Activated CD4-positive, alpha-beta T cell treated with anti-CD3 and anti-CD28 coated beads, Interleukin-2, amount 10 ng/mL, durations not matched to agents 24 days and 14 days (primary cell): ENCODE data around the gene HS3ST4. TPM values are rescaled to one million over a fixed set of nuclear protein-coding genes. Genes with fewer than 3 reads are reported as not detected.
A peak's percentile ranks its signal among the peaks of the same experiment; 100 is the strongest.

ENCODE experiments used
- DNase-seq: peaks from one replicate; pipeline ENCODE4 v3.0.0; 2022
- H3K27ac Mint-ChIP-seq: one replicate; pipeline ENCODE4 v1.8.0; 2022; ENCODE audit warnings: mild to moderate bottlenecking, mixed read lengths
- H3K27me3 Mint-ChIP-seq: one replicate; pipeline ENCODE4 v1.8.0; 2022; ENCODE audit warnings: mixed read lengths
- H3K36me3 Mint-ChIP-seq: one replicate; pipeline ENCODE4 v1.8.0; 2022; ENCODE audit warnings: low read depth, mild to moderate bottlenecking, mixed read lengths
- H3K4me1 Mint-ChIP-seq: one replicate; pipeline ENCODE4 v1.8.0; 2021; ENCODE audit warnings: mixed read lengths
- H3K4me3 Mint-ChIP-seq: one replicate; pipeline ENCODE4 v1.8.0; 2022; ENCODE audit warnings: mild to moderate bottlenecking, moderate library complexity, mixed read lengths
- H3K9me3 Mint-ChIP-seq: one replicate; pipeline ENCODE4 v1.8.0; 2021; ENCODE audit warnings: mixed read lengths
- intact Hi-C: fragments of 100-400 bp; cut with micrococcal nuclease; formaldehyde crosslinking; loops from one replicate; pipeline ENCODE4 v1.15.1; 2023
- total RNA-seq: library from RNA; stranded (reverse); gene quantifications from 2 replicates; pipeline ENCODE4 v1.2.3, GENCODE V29; 2022

Gene HS3ST4
- total RNA-seq, 1 donor from 2014 or later, result not detected

GRCh38 chr16:25817295-25817694, 125.5 kb downstream of the HS3ST4 start:
- H3K27me3 Mint-ChIP-seq, result no peaks in the 10 kb centered on the region
- H3K4me1 Mint-ChIP-seq, result no peaks in the 10 kb centered on the region
- H3K9me3 Mint-ChIP-seq, result no peaks in the 10 kb centered on the region
- H3K36me3 Mint-ChIP-seq, result no peaks in the 10 kb centered on the region
- intact Hi-C loops, result no loop called here
- DNase-seq, result no peak
- no peak overlapping the region for H3K4me3 Mint-ChIP-seq
- H3K27ac Mint-ChIP-seq, result no peak overlapping the region

GRCh38 chr16:25817876-25818275, 126.1 kb downstream of the HS3ST4 start:
- no peak overlapping the region for H3K27ac Mint-ChIP-seq
- no peaks in the 10 kb centered on the region for H3K9me3 Mint-ChIP-seq
- no peak for DNase-seq
- no peaks in the 10 kb centered on the region for H3K27me3 Mint-ChIP-seq
- no peaks in the 10 kb centered on the region for H3K36me3 Mint-ChIP-seq
- H3K4me3 Mint-ChIP-seq, result no peak overlapping the region
- intact Hi-C loops, result no loop called here
- H3K4me1 Mint-ChIP-seq, result no peaks in the 10 kb centered on the region

GRCh38 chr16:25823891-25824290, 132.1 kb downstream of the HS3ST4 start:
- Mint-ChIP-seq H3K9me3 (no peaks in the 10 kb centered on the region), H3K4me3 (no peak overlapping the region), H3K27me3 (no peaks in the 10 kb centered on the region), H3K27ac (no peak overlapping the region), H3K36me3 (no peaks in the 10 kb centered on the region), H3K4me1 (no peaks in the 10 kb centered on the region)
- DNase-seq, result no peak
- intact Hi-C loops, result no loop called here

GRCh38 chr16:25827709-25828108, 135.9 kb downstream of the HS3ST4 start:
- no peaks in the 10 kb centered on the region for H3K9me3 Mint-ChIP-seq
- no peak overlapping the region for H3K27ac Mint-ChIP-seq
- H3K27me3 Mint-ChIP-seq, result peaks cover 2% of the 10 kb centered on the region
- intact Hi-C loops, result no loop called here
- H3K4me3 Mint-ChIP-seq, result no peak overlapping the region
- H3K4me1 Mint-ChIP-seq, result no peaks in the 10 kb centered on the region
- H3K36me3 Mint-ChIP-seq, result no peaks in the 10 kb centered on the region
- DNase-seq, result no peak

GRCh38 chr16:25828510-25828909, 136.8 kb downstream of the HS3ST4 start:
- H3K4me3 Mint-ChIP-seq, result no peak overlapping the region
- H3K36me3 Mint-ChIP-seq, result no peaks in the 10 kb centered on the region
- intact Hi-C loops, result no loop called here
- no peaks in the 10 kb centered on the region for H3K4me1 Mint-ChIP-seq
- DNase-seq, result no peak
- H3K27me3 Mint-ChIP-seq, result peaks cover 2% of the 10 kb centered on the region
- no peak overlapping the region for H3K27ac Mint-ChIP-seq
- H3K9me3 Mint-ChIP-seq, result no peaks in the 10 kb centered on the region

- DNase-seq, result no peak
- intact Hi-C loops, result loop anchor here (10.0 kb wide), 1 partner anchor 963 kb away; no protein-coding TSS in a partner anchor
- H3K9me3 Mint-ChIP-seq, result no peaks in the 10 kb centered on the region
- no peaks in the 10 kb centered on the region for H3K4me1 Mint-ChIP-seq
- H3K4me3 Mint-ChIP-seq, result no peak overlapping the region
- no peak overlapping the region for H3K27ac Mint-ChIP-seq
- H3K27me3 Mint-ChIP-seq, result peaks cover 13% of the 10 kb centered on the region
- H3K36me3 Mint-ChIP-seq, result no peaks in the 10 kb centered on the region
These were observed 140.5 kb downstream of the HS3ST4 start for GRCh38 chr16:25832291-25832690.

- intact Hi-C loops, result loop anchor here (10.0 kb wide), 1 partner anchor 961 kb away; no protein-coding TSS in a partner anchor
- DNase-seq, result no peak
- Mint-ChIP-seq H3K36me3 (no peaks in the 10 kb centered on the region), H3K27ac (no peak overlapping the region), H3K4me3 (no peak overlapping the region), H3K9me3 (no peaks in the 10 kb centered on the region), H3K27me3 (peaks cover 13% of the 10 kb centered on the region), H3K4me1 (peaks cover 2% of the 10 kb centered on the region)
These were observed 142.3 kb downstream of the HS3ST4 start for GRCh38 chr16:25834101-25834500.

GRCh38 chr16:25835126-25835525, 143.4 kb downstream of the HS3ST4 start:
- intact Hi-C loops, result loop anchor here (5.0 to 10.0 kb wide), 2 partner anchors 732 to 960 kb away; no protein-coding TSS in a partner anchor
- Mint-ChIP-seq H3K27ac (no peak overlapping the region), H3K9me3 (no peaks in the 10 kb centered on the region), H3K36me3 (no peaks in the 10 kb centered on the region), H3K4me3 (no peak overlapping the region), H3K4me1 (peaks cover 2% of the 10 kb centered on the region), H3K27me3 (peaks cover 13% of the 10 kb centered on the region)
- no peak for DNase-seq

GRCh38 chr16:25838724-25839186, 147.0 kb downstream of the HS3ST4 start:
- Mint-ChIP-seq H3K4me3 (no peak overlapping the region), H3K4me1 (peaks cover 2% of the 10 kb centered on the region), H3K27ac (no peak overlapping the region), H3K27me3 (peaks cover 11% of the 10 kb centered on the region), H3K9me3 (no peaks in the 10 kb centered on the region), H3K36me3 (no peaks in the 10 kb centered on the region)
- peak; percentile 78 for DNase-seq
- intact Hi-C loops, result loop anchor here (2.0 to 10.0 kb wide), 3 partner anchors 729 to 1270 kb away; no protein-coding TSS in a partner anchor

GRCh38 chr16:25841761-25842160, 150.0 kb downstream of the HS3ST4 start:
- H3K4me3 Mint-ChIP-seq, result no peak overlapping the region
- H3K9me3 Mint-ChIP-seq, result no peaks in the 10 kb centered on the region
- peaks cover 8% of the 10 kb centered on the region for H3K27me3 Mint-ChIP-seq
- intact Hi-C loops, result no loop called here
- no peak for DNase-seq
- no peak overlapping the region for H3K27ac Mint-ChIP-seq
- peaks cover 2% of the 10 kb centered on the region for H3K4me1 Mint-ChIP-seq
- H3K36me3 Mint-ChIP-seq, result no peaks in the 10 kb centered on the region

- DNase-seq, result no peak
- H3K9me3 Mint-ChIP-seq, result no peaks in the 10 kb centered on the region
- intact Hi-C loops, result no loop called here
These were observed 154.1 kb downstream of the HS3ST4 start for GRCh38 chr16:25845901-25846300.

GRCh38 chr16:25854141-25854540, 162.4 kb downstream of the HS3ST4 start:
- DNase-seq, result no peak
- Mint-ChIP-seq H3K27ac (no peak overlapping the region), H3K9me3 (no peaks in the 10 kb centered on the region), H3K4me1 (no peaks in the 10 kb centered on the region), H3K4me3 (no peak overlapping the region), H3K27me3 (peaks cover 21% of the 10 kb centered on the region), H3K36me3 (no peaks in the 10 kb centered on the region)
- intact Hi-C loops, result no loop called here

More at GRCh38 chr16:25845901-25846300, 154.1 kb downstream of the HS3ST4 start:
- H3K4me1 Mint-ChIP-seq, result no peaks in the 10 kb centered on the region
- no peak overlapping the region for H3K4me3 Mint-ChIP-seq
- peaks cover 10% of the 10 kb centered on the region for H3K27me3 Mint-ChIP-seq
- H3K36me3 Mint-ChIP-seq, result no peaks in the 10 kb centered on the region
- no peak overlapping the region for H3K27ac Mint-ChIP-seq

- DNase-seq, result no peak
- Mint-ChIP-seq H3K27ac (no peak overlapping the region), H3K9me3 (no peaks in the 10 kb centered on the region), H3K4me3 (no peak overlapping the region), H3K27me3 (peaks cover 21% of the 10 kb centered on the region), H3K4me1 (no peaks in the 10 kb centered on the region), H3K36me3 (no peaks in the 10 kb centered on the region)
- intact Hi-C loops, result no loop called here
These were observed 163.3 kb downstream of the HS3ST4 start for GRCh38 chr16:25855063-25855462.

GRCh38 chr16:25855818-25856217, 164.1 kb downstream of the HS3ST4 start:
- H3K36me3 Mint-ChIP-seq, result no peaks in the 10 kb centered on the region
- intact Hi-C loops, result no loop called here
- H3K4me3 Mint-ChIP-seq, result no peak overlapping the region
- no peak overlapping the region for H3K27ac Mint-ChIP-seq
- no peaks in the 10 kb centered on the region for H3K9me3 Mint-ChIP-seq
- no peak for DNase-seq
- H3K4me1 Mint-ChIP-seq, result no peaks in the 10 kb centered on the region
- peaks cover 21% of the 10 kb centered on the region for H3K27me3 Mint-ChIP-seq

GRCh38 chr16:25859645-25860044, 167.9 kb downstream of the HS3ST4 start:
- no peaks in the 10 kb centered on the region for H3K36me3 Mint-ChIP-seq
- H3K27me3 Mint-ChIP-seq, result peaks cover 9% of the 10 kb centered on the region
- H3K9me3 Mint-ChIP-seq, result no peaks in the 10 kb centered on the region
- intact Hi-C loops, result no loop called here
- H3K27ac Mint-ChIP-seq, result no peak overlapping the region
- H3K4me1 Mint-ChIP-seq, result no peaks in the 10 kb centered on the region
- DNase-seq, result no peak
- no peak overlapping the region for H3K4me3 Mint-ChIP-seq
